LHCN-M2 (cell line): Measurements from ENCODE around the gene RAP1GAP2. TPM values are rescaled to one million over a fixed set of nuclear protein-coding genes. Genes with fewer than 3 reads are reported as not detected.
A peak's percentile ranks its signal among the peaks of the same experiment; 100 is the strongest.

Experiments used
- DNase-seq: peaks from one replicate; pipeline ENCODE4 v3.0.0-alpha.2; 2012; ENCODE audit warnings: low read depth
- total RNA-seq: library from RNA; depleted of rRNA; stranded (reverse); fragments of >200 nt; gene quantifications from 2 replicates; pipeline ENCODE4 v1.2.3, GENCODE V29; 2014

The RAP1GAP2 gene
- total RNA-seq, 1 experiment from 2014 or later = 0.57 TPM

GRCh38 chr17:2786176-2786881 lies 9.9 kb upstream of the RAP1GAP2 start:
- peak; percentile 63 for DNase-seq

GRCh38 chr17:2789700-2790099 lies 6.5 kb upstream of the RAP1GAP2 start:
- no peak for DNase-seq

DNA sequence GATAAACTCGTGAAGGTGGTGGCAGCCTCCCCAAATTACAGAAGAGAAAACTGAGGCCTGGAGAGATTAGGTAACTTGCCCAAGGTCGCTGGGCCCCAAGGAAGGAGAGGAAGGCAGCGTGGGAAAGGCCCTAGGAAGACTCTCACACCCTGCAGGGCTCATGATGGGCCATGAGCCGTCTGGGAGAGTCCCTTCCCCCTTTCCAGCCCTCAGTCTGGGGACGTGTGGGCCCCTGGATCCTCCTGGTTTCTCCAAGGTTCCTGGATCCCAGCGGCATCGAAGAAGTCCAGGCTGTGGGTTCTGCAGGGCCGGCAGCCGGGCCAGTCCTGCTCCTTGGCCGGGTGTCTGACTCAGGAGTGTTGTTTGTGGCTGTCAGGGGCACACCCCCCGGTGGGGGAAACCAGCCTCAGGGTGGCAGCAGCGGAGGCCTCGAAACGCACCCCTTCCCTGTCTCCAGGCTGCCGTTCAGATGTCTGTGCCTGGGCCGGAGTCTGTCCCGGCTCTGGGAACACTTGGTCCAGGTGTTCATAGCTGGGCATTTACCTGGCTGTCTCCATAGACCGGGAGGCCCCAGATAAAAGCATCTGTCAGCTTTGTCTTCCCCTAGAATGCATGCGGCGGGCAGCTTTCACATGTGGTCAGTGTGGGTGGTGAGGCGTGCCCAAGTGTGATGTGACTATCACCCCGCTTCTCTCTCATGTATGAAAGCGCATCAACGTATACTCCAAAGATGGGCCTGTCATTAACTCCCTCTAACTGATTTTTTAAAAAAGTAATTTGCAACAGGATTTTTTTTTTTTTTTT lies 3.7 kb upstream of the RAP1GAP2 start:
- DNase-seq = no peak

- no peak for DNase-seq
These were observed 2.0 kb upstream of the RAP1GAP2 start for GRCh38 chr17:2794111-2794803.

GRCh38 chr17:2795441-2796163 lies 636 bp upstream of the RAP1GAP2 start:
- DNase-seq = no peak

GRCh38 chr17:2797226-2797625 lies 988 bp downstream of the RAP1GAP2 start:
- DNase-seq = no peak

- no peak for DNase-seq
These were observed 1.4 kb downstream of the RAP1GAP2 start for GRCh38 chr17:2797637-2798036.

GRCh38 chr17:2798188-2798587 lies 1.9 kb downstream of the RAP1GAP2 start:
- no peak for DNase-seq

GRCh38 chr17:2798678-2799077 lies 2.4 kb downstream of the RAP1GAP2 start:
- no peak for DNase-seq

DNA sequence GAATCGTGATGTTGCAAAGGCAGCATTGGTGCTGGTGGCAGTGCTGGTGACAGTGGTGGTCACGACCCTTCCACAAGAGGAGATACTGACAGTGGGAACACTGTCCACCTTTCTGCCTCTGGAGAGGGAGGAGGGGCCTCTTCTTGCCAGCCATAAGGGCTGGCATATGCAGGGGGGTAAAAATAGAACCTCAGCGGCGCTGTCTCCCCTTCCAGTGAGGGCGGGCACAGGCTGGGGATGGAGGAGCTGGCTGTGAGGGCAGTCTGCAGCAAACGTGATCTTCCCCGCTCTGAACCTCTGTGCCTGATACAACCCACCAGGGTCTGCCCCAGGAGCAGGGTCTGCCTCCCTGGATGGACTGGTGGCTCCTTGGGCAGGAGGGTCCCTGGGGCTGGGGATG lies 3.4 kb downstream of the RAP1GAP2 start:
- DNase-seq = no peak

DNA sequence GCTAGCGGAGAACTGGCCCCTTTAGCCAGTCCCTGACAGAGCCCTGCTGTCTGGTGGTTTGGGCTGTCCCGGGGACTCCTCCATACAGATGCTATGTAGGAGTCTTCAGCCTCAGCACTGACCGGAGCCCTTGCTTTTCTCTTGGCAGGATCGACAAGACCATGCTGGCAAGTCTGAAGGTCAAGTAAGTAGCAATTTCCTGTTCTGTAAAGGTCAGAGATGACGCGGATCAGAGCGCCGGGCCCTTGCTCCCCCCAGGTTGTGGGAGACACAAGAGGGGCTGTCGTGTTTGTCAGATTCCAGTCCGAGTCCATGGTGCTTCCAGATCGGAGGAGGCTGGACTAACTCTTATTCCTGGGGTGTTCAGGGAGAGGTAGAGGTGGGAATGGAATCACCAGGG lies 4.1 kb downstream of the RAP1GAP2 start:
- no peak for DNase-seq

DNA sequence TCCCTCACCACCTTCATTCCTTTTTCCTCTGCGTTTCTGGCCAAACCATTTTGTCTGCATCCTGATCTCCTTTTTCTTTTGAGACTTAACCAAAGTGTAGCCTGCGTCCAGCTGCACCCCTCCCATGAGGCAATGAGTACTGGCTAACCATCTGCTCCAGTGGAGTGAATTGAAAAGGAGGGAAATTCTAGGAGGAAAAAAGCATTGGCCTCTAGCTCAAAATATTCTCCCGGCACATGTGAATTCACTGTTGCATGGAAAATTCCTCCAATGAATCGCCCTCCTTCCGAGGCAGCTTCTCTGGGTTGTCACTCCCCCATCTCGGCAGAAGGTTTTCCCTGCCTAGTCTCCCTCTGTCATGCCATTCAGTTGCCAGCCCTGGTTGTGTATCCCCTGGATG lies 5.6 kb downstream of the RAP1GAP2 start:
- DNase-seq = no peak

DNA sequence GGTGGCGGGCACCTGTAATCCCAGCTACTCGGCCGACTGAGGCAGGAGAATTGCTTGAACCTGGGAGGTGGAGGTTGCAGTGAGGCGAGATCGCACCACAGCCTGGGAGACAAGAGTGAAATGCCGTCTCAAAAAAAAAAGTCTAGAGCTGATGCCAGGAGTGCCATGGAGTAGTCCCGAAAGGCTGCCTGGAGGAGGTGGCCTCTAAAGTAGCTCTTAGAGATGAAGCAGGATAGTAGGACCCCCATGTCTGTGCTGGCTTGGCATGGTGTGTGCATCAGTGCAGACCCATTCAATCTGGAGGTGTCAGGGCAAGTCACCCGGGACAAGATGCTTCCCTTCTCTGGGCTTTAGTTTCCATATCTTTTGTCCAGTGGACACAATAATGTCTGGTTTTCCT lies 6.3 kb downstream of the RAP1GAP2 start:
- DNase-seq = no peak

DNA sequence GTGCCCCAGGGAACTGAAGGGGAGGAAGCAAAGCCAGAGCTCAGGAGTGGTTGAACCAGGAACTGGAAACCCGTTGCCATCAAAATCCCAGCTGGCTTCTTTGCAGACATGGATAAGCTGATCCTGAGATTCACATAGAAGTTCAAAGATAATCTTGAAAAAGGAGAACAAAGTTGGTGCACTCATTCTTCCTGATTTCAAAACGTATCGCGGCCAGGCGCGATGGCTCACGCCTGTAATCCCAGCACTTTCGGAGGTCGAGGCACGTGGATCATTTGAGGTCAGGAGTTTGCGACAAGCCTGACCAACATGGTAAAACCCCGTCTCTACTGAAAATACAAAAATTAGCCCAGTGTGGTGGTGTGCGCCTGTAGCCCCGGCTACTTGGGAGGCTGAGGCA lies 7.1 kb downstream of the RAP1GAP2 start:
- no peak for DNase-seq

GRCh38 chr17:2803971-2804370 lies 7.7 kb downstream of the RAP1GAP2 start:
- no peak for DNase-seq

- no peak for DNase-seq
These were observed 8.7 kb downstream of the RAP1GAP2 start for GRCh38 chr17:2804912-2805311.

- no peak for DNase-seq
These were observed 9.7 kb downstream of the RAP1GAP2 start for GRCh38 chr17:2805961-2806360.

DNA sequence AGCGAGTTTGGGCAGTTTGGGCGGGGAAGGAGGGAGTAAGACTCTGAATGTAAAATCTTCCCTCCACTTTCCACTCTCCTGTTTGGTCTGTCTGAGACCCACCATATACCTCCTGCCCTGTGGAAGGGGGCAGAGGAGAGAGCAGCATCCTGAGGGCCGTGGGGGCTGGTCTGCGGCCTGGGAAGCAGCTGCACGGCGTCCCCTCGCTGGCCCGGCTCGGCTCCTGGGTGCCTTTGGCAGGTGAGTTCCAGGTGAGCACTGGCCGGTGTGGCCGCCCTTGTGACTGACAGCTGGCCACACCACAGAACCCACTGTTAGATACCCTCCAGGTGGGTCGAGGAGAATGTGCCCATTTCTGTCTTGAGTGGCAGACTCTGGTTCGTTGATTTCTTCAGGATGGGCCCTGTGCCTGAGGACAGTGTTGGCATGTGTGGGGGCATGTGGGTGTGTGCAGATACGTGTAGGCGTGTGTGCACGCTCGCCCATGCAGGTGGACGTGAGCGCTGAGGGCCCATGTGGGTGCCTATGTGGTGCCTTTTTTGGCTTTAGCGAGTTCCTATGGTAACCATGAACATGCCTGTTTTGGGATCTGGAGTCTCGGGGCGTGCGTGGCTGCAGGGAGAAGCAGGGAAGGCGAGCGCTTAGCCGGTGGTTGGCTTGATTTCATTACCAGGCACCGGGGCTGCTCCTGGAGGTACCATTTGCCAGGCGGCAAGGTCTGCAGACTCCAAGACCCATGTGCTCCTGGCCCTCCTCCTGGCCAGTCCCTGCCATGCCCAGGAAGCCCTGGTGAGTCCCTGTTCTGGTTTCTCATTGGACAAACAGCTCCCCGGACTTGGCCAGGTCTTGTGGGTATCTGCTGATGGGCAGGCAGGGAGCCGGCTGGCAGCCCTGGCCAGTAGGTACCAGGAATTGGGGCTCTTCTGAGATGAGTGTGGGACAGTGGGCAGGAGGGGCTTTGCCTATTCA lies 12.4 kb downstream of the RAP1GAP2 start:
- no peak for DNase-seq

- no peak for DNase-seq
These were observed 13.1 kb downstream of the RAP1GAP2 start for GRCh38 chr17:2809337-2809736.

- no peak for DNase-seq
These were observed 17.8 kb downstream of the RAP1GAP2 start for GRCh38 chr17:2814049-2814448.
